ENCODE results near the gene RASSF3. TPM values are rescaled to one million over a fixed set of nuclear protein-coding genes. Genes with fewer than 3 reads are reported as not detected.

The RASSF3 gene
- total and polyA plus RNA-seq, 10 of the 15 experiments (the other 5 are each of a cell fraction or from before 2014, with no cell fraction given) = 6.9 to 62.4 (median 30.3) TPM

DNA sequence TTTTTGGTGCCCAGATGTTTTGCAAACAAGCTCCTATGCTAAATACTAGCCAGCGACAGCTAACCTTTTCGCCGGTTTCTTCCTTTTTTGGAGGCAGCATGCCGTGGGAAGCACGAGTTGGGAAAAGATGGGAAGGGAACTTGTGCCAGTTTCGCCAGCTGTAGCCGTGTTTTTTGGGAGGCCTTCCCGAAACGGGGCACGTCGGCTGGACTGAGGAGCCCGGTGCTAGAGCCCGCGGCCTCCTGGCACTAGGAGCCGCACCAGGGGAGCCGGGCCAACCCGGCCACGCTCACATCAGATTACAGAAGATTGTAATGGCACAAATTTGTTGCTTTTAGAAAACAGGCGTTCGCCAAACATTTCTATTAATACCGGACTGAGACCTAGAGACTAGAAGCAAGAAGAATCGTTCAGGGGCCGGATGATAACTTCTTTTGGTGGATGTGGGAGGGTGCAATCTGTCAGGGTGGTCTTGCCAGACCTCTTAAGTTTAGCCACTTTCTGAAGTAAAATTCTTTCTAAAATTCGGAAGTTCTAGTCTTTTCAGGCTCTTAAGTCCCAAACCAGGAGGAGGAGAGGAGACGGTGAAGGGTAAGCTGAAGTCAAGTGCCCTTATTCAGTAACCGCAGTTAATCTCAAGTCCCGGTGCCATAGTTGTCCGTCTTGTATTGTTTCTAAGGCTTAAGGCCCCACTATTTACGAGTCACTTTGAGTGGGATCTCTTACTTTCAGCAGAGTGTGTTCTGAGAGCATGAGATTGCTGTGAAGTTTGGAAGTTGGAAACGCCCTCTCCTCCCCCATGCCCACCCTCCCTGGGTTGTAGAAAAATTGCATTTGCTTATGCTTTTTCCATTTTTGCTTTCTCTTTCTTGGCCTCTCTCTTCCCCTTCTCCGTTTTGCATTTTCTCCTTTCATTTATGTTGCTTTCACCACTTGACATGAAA lies 1.3 kb downstream of the RASSF3 start (continued):
- TF ChIP-seq, protein P1, sequence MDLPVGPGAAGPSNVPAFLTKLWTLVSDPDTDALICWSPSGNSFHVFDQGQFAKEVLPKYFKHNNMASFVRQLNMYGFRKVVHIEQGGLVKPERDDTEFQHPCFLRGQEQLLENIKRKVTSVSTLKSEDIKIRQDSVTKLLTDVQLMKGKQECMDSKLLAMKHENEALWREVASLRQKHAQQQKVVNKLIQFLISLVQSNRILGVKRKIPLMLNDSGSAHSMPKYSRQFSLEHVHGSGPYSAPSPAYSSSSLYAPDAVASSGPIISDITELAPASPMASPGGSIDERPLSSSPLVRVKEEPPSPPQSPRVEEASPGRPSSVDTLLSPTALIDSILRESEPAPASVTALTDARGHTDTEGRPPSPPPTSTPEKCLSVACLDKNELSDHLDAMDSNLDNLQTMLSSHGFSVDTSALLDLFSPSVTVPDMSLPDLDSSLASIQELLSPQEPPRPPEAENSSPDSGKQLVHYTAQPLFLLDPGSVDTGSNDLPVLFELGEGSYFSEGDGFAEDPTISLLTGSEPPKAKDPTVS (IDR thresholded peaks at IDR 0.05; ENCODE audit: low read depth, low read length) = no peak
- TF ChIP-seq, protein P2, sequence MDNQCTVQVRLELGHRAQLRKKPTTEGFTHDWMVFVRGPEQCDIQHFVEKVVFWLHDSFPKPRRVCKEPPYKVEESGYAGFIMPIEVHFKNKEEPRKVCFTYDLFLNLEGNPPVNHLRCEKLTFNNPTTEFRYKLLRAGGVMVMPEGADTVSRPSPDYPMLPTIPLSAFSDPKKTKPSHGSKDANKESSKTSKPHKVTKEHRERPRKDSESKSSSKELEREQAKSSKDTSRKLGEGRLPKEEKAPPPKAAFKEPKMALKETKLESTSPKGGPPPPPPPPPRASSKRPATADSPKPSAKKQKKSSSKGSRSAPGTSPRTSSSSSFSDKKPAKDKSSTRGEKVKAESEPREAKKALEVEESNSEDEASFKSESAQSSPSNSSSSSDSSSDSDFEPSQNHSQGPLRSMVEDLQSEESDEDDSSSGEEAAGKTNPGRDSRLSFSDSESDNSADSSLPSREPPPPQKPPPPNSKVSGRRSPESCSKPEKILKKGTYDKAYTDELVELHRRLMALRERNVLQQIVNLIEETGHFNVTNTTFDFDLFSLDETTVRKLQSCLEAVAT (IDR thresholded peaks at IDR 0.05) = peak; percentile 70; the same call in 1 of the 2 replicates
- TF ChIP-seq WRNIP1 (IDR thresholded peaks at IDR 0.05; ENCODE audit: borderline replicate concordance, low read depth, low read length) = 0 out of 2 replicates have a peak, but pooled peaks have one; percentile 61
- TF ChIP-seq BACH1 (IDR thresholded peaks at IDR 0.05; ENCODE audit: borderline replicate concordance) = no peak
- TF ChIP-seq YBX1 (IDR thresholded peaks at IDR 0.05) = no peak
- no peak for TF ChIP-seq SUPT20H (IDR thresholded peaks at IDR 0.05; ENCODE audit: borderline replicate concordance, control insufficient read depth, low read depth, low read length)
- 0 out of 3 replicates have a peak, but pooled peaks have one; percentile 1 for TF ChIP-seq POU2F2 (IDR thresholded peaks at IDR 0.05; ENCODE audit: borderline replicate concordance, low read depth, low read length)
- 0 out of 2 replicates have a peak, but pooled peaks have one; percentile 13 for TF ChIP-seq EED (IDR thresholded peaks at IDR 0.05; ENCODE audit: low read depth)
- TF ChIP-seq, protein P3, sequence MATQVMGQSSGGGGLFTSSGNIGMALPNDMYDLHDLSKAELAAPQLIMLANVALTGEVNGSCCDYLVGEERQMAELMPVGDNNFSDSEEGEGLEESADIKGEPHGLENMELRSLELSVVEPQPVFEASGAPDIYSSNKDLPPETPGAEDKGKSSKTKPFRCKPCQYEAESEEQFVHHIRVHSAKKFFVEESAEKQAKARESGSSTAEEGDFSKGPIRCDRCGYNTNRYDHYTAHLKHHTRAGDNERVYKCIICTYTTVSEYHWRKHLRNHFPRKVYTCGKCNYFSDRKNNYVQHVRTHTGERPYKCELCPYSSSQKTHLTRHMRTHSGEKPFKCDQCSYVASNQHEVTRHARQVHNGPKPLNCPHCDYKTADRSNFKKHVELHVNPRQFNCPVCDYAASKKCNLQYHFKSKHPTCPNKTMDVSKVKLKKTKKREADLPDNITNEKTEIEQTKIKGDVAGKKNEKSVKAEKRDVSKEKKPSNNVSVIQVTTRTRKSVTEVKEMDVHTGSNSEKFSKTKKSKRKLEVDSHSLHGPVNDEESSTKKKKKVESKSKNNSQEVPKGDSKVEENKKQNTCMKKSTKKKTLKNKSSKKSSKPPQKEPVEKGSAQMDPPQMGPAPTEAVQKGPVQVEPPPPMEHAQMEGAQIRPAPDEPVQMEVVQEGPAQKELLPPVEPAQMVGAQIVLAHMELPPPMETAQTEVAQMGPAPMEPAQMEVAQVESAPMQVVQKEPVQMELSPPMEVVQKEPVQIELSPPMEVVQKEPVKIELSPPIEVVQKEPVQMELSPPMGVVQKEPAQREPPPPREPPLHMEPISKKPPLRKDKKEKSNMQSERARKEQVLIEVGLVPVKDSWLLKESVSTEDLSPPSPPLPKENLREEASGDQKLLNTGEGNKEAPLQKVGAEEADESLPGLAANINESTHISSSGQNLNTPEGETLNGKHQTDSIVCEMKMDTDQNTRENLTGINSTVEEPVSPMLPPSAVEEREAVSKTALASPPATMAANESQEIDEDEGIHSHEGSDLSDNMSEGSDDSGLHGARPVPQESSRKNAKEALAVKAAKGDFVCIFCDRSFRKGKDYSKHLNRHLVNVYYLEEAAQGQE (IDR thresholded peaks at IDR 0.05; ENCODE audit: low read depth, low read length) = no peak
- no peak for TF ChIP-seq JUNB (IDR thresholded peaks at IDR 0.05)
- TF ChIP-seq, protein P4, sequence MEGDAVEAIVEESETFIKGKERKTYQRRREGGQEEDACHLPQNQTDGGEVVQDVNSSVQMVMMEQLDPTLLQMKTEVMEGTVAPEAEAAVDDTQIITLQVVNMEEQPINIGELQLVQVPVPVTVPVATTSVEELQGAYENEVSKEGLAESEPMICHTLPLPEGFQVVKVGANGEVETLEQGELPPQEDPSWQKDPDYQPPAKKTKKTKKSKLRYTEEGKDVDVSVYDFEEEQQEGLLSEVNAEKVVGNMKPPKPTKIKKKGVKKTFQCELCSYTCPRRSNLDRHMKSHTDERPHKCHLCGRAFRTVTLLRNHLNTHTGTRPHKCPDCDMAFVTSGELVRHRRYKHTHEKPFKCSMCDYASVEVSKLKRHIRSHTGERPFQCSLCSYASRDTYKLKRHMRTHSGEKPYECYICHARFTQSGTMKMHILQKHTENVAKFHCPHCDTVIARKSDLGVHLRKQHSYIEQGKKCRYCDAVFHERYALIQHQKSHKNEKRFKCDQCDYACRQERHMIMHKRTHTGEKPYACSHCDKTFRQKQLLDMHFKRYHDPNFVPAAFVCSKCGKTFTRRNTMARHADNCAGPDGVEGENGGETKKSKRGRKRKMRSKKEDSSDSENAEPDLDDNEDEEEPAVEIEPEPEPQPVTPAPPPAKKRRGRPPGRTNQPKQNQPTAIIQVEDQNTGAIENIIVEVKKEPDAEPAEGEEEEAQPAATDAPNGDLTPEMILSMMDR (IDR thresholded peaks at IDR 0.05 in 2 of 3, conservative IDR thresholded peaks at IDR 0.05 in 1 of 3; ENCODE audit: control insufficient read depth in 2 of 3, extremely low read depth in 1 of 3, insufficient read depth in 1 of 3, low read depth in 3 of 3, low read length in 3 of 3) = 0 out of 6 replicates have a peak, but pooled peaks of 1 of the 3 experiments have one; percentile 0
- TF ChIP-seq IKZF2 (IDR thresholded peaks at IDR 0.05) = 0 out of 4 replicates have a peak, but pooled peaks of 1 of the 2 experiments have one; percentile 9
